ENCODE data around the gene DDX27. TPM values are rescaled to one million over a fixed set of nuclear protein-coding genes. Genes with fewer than 3 reads are reported as not detected.

DDX27 gene
- total RNA-seq, 1 experiment from 2014 or later, result 80.8 TPM

- POLR2A ChIA-PET (ENCODE audit: unreplicated experiment), result no interaction called here
- no TSS peak for BruUV-seq (replicated peaks)
These were observed 66.7 kb downstream of the DDX27 start for GRCh38 chr20:49285813-49286494.

GRCh38 chr20:49286689-49287551 lies 67.7 kb downstream of the DDX27 start:
- Histone ChIP-seq H3K9me3 (ENCODE audit: low read length) (peaks cover 18% of the 10 kb centered on the region; the same call in 1 of the 2 replicates), H3K4me3 (ENCODE audit: low read length) (peak overlapping the region; percentile 2), H3K27me3 (ENCODE audit: low read length) (no peaks in the 10 kb centered on the region), H3K9ac (ENCODE audit: low read length) (no peak overlapping the region), H2AFZ (ENCODE audit: low read length) (no peak overlapping the region), H3K79me2 (ENCODE audit: low read length) (peaks cover 60% of the 10 kb centered on the region), H3F3A (ENCODE audit: low read length, unreplicated experiment) (peaks cover 81% of the 10 kb centered on the region), H3K27ac (ENCODE audit: low read length) (peak overlapping the region; percentile 17; the same call in 1 of the 2 replicates), H3K4me1 (ENCODE audit: insufficient read depth, low read length) (peaks cover 55% of the 10 kb centered on the region), H3K4me2 (ENCODE audit: low read length) (peak overlapping the region; percentile 20; the same call in 1 of the 2 replicates), H3K9me2 (replicated peaks; ENCODE audit: low read length) (no peaks in the 10 kb centered on the region), H4K20me1 (ENCODE audit: low read length) (peaks cover 84% of the 10 kb centered on the region), H3K36me3 (ENCODE audit: low read depth, low read length) (peaks cover 95% of the 10 kb centered on the region)
- intact Hi-C loops (cut with micrococcal nuclease), result no loop called here
- peak; percentile 50 for DNase-seq
- CTCF ChIA-PET, result no interaction called here
- no TSS peak for BruUV-seq (replicated peaks)
- TF ChIP-seq EZH2 (IDR thresholded peaks at IDR 0.05; ENCODE audit: low read length, unreplicated experiment) (no peak), CTCF (conservative IDR thresholded peaks at IDR 0.05; ENCODE audit: low read depth, low read length) (no peak), EZH2phosphoT487 (IDR thresholded peaks at IDR 0.05; ENCODE audit: borderline replicate concordance, low read length) (no peak)
- POLR2A ChIA-PET (ENCODE audit: unreplicated experiment), result interaction anchor here (0.5 kb wide), 1 partner anchor 317 kb away, joined by 5 read pairs; no protein-coding TSS in a partner anchor
- peak; percentile 3; the same call in 1 of the 2 replicates for ATAC-seq

More at GRCh38 chr20:49285813-49286494, 66.7 kb downstream of the DDX27 start:
- H3K9ac ChIP-seq (ENCODE audit: low read length), result no peak overlapping the region
- CTCF ChIA-PET, result no interaction called here
- H3K4me2 ChIP-seq (ENCODE audit: low read length), result peak overlapping the region; percentile 20
- H3K4me1 ChIP-seq (ENCODE audit: insufficient read depth, low read length), result peaks cover 65% of the 10 kb centered on the region
- no peak overlapping the region for H2AFZ ChIP-seq (ENCODE audit: low read length)
- peaks cover 25% of the 10 kb centered on the region for H3K9me3 ChIP-seq (ENCODE audit: low read length)
- H3K79me2 ChIP-seq (ENCODE audit: low read length), result peaks cover 70% of the 10 kb centered on the region
- H3K27ac ChIP-seq (ENCODE audit: low read length), result no peak overlapping the region
- H3K27me3 ChIP-seq (ENCODE audit: low read length), result no peaks in the 10 kb centered on the region
- no peak for DNase-seq
- ATAC-seq, result no peak
- H3K4me3 ChIP-seq (ENCODE audit: low read length), result peak overlapping the region; percentile 2
- TF ChIP-seq CTCF (conservative IDR thresholded peaks at IDR 0.05; ENCODE audit: low read depth, low read length) (no peak), EZH2phosphoT487 (IDR thresholded peaks at IDR 0.05; ENCODE audit: borderline replicate concordance, low read length) (no peak)
- peaks cover 90% of the 10 kb centered on the region for H4K20me1 ChIP-seq (ENCODE audit: low read length)
- peaks cover 84% of the 10 kb centered on the region for H3F3A ChIP-seq (ENCODE audit: low read length, unreplicated experiment)
- no peaks in the 10 kb centered on the region for H3K9me2 ChIP-seq (replicated peaks; ENCODE audit: low read length)
- intact Hi-C loops (cut with micrococcal nuclease), result no loop called here
- peaks cover 98% of the 10 kb centered on the region for H3K36me3 ChIP-seq (ENCODE audit: low read depth, low read length)
